Breast epithelium (tissue), 3 donors: Measurements from ENCODE around the gene CHCHD5.

Experiments
- POLR2A ChIP-seq: fragments of 450-650 bp; IDR thresholded peaks from one replicate; pipeline ENCODE4 v1.6.1; 2016; ENCODE audit warnings: antibody characterized with exemption, mild to moderate bottlenecking, moderate library complexity
- TF ChIP-seq, protein P1 (sequence below), 3 donors: fragments of 450-650 bp; IDR thresholded peaks; one replicate each; pipeline ENCODE4 v1.5.1; 2016 to 2017; ENCODE audit warnings: antibody characterized with exemption in 3 of 3, mild to moderate bottlenecking in 3 of 3, moderate library complexity in 3 of 3

DNA sequence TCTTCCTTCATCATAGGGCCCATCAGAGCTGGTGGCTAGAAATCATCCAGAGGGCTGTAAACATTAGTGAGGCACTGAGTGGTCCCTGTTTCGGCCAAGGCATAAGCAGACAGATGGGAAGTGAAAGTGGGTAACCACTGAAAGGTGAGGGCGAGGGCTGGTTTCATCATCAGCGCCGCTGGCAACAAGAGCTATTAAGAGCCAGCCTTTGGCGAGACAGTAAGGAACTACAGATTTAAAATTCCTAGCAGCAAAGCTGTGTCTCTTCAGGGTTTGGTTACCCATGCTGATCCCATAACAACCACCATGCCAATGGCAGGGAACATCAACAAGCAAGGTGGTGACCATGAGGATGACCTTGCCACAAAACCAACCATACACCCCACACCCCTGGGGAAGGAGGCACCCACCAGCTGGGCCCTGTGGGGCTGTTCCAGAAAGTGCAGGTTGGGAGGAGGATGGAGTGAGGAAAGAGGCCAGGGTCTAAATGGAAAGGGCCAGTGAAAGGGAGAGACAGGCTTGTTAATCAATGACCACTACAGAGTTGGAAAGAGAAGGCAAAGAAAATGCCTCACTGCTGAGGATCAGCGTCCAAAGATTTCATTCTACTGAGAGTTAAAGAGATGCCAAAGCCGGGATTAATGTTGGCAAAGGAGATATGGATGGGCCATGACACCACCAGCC is 52.3 kb downstream of the CHCHD5 start:
- no peak for TF ChIP-seq POLR2A
- TF ChIP-seq, protein P1, sequence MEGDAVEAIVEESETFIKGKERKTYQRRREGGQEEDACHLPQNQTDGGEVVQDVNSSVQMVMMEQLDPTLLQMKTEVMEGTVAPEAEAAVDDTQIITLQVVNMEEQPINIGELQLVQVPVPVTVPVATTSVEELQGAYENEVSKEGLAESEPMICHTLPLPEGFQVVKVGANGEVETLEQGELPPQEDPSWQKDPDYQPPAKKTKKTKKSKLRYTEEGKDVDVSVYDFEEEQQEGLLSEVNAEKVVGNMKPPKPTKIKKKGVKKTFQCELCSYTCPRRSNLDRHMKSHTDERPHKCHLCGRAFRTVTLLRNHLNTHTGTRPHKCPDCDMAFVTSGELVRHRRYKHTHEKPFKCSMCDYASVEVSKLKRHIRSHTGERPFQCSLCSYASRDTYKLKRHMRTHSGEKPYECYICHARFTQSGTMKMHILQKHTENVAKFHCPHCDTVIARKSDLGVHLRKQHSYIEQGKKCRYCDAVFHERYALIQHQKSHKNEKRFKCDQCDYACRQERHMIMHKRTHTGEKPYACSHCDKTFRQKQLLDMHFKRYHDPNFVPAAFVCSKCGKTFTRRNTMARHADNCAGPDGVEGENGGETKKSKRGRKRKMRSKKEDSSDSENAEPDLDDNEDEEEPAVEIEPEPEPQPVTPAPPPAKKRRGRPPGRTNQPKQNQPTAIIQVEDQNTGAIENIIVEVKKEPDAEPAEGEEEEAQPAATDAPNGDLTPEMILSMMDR (IDR thresholded peaks at IDR 0.05), result no peak
